ENCODE data around the gene HOXB9. TPM values are rescaled to one million over a fixed set of nuclear protein-coding genes. Genes with fewer than 3 reads are reported as not detected.

The HOXB9 gene
- total RNA-seq, 2 donors from 2014 or later, result 0.09 to 0.68 TPM

DNA sequence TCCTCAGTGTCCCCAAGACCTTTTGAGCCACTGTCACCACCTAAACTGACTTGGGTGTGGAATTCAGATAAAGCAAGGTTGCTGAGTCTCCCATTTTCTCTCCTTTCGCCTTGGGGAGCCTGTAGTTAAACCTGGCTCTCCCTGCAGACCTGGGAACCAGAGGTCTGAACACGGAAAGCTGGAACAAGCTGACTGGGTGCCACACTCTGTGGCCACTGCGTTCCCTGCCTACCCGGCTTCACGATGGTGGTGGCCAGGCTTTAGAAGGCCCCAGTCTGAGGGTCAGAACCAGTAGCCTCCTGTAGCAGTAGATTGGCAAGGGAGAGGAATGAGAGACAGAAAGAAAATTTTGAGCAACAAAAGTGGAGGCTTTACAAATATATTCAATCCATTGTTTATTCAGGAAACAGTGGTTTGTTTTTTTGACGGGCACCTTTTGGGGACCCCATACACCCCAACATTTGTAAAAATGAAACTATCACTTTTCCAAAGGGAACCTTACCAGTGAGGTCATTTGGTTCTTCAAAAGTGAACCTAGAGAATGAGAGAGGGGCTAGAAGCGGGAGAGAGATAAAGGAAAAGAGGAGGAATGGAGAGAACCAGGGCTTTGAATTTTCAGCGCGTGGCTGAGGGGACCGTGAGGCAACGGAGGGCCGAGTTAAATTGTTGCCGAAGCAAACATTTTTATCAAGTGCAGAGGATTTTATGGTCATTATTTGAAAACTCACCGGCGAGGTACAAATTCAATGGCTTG is 9.3 kb downstream of the HOXB9 start:
- DNase-seq (ENCODE audit: low spot score), result no peak
- Histone ChIP-seq H3K27ac (no peak overlapping the region), H3K9me3 (no peaks in the 10 kb centered on the region), H3K27me3 (replicated peaks; ENCODE audit: insufficient read depth) (peaks cover 60% of the 10 kb centered on the region), H3K36me3 (no peaks in the 10 kb centered on the region), H3K4me1 (replicated peaks) (peaks cover 8% of the 10 kb centered on the region), H3K4me3 (no peak overlapping the region)
- 19% methylated on average over 15 of the region's 15 CpGs for WGBS
- intact Hi-C loops (cut with DNase I), result loop anchor here (5.0 kb wide), 2 partner anchors 280 to 595 kb away; no protein-coding TSS in a partner anchor
- TF ChIP-seq POLR2A (IDR thresholded peaks at IDR 0.05) (no peak), POLR2AphosphoS5 (IDR thresholded peaks at IDR 0.05) (no peak)
- TF ChIP-seq, protein P1, sequence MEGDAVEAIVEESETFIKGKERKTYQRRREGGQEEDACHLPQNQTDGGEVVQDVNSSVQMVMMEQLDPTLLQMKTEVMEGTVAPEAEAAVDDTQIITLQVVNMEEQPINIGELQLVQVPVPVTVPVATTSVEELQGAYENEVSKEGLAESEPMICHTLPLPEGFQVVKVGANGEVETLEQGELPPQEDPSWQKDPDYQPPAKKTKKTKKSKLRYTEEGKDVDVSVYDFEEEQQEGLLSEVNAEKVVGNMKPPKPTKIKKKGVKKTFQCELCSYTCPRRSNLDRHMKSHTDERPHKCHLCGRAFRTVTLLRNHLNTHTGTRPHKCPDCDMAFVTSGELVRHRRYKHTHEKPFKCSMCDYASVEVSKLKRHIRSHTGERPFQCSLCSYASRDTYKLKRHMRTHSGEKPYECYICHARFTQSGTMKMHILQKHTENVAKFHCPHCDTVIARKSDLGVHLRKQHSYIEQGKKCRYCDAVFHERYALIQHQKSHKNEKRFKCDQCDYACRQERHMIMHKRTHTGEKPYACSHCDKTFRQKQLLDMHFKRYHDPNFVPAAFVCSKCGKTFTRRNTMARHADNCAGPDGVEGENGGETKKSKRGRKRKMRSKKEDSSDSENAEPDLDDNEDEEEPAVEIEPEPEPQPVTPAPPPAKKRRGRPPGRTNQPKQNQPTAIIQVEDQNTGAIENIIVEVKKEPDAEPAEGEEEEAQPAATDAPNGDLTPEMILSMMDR (IDR thresholded peaks at IDR 0.05), result no peak

DNA sequence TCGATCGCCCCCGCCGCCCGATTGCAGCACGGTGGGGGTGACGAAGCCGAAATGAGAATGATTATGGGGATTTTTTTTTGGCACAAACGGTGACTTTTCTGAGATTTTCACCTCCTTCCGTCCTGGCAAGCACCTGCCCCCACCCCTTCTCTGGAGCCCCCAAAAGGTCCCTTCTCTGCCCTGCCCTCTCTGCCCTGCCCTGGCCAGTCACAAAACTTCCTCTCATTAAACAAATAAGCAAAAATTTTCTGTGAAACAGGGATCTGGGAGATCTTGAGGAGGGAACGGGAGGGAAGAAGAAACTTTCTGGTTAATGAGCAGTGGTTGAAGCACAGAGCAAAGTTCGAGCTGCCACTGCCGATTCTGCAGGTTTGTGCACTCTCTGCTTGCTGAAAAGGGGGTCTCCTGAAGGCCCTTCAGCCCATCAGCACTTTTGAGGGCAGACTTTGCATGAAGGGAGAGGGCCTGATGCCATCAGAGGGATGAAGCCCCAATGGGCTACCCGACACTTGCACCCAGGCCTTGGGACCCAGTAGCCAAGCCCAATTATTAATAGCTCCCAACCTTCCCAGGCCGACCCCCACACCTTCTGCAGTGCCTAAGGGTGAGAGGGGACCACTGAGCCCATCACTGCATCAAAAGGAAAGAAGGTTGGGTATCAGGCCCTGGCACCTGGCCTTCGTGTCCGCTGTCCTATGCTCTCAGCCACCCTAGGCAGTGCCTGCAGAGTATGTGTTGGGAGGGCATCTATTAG is 10.0 kb downstream of the HOXB9 start:
- Histone ChIP-seq H3K4me1 (replicated peaks) (peaks cover 8% of the 10 kb centered on the region), H3K27me3 (replicated peaks; ENCODE audit: insufficient read depth) (peaks cover 56% of the 10 kb centered on the region)
- intact Hi-C loops (cut with DNase I), result loop anchor here (5.0 kb wide), 2 partner anchors 279 to 594 kb away; no protein-coding TSS in a partner anchor

DNA sequence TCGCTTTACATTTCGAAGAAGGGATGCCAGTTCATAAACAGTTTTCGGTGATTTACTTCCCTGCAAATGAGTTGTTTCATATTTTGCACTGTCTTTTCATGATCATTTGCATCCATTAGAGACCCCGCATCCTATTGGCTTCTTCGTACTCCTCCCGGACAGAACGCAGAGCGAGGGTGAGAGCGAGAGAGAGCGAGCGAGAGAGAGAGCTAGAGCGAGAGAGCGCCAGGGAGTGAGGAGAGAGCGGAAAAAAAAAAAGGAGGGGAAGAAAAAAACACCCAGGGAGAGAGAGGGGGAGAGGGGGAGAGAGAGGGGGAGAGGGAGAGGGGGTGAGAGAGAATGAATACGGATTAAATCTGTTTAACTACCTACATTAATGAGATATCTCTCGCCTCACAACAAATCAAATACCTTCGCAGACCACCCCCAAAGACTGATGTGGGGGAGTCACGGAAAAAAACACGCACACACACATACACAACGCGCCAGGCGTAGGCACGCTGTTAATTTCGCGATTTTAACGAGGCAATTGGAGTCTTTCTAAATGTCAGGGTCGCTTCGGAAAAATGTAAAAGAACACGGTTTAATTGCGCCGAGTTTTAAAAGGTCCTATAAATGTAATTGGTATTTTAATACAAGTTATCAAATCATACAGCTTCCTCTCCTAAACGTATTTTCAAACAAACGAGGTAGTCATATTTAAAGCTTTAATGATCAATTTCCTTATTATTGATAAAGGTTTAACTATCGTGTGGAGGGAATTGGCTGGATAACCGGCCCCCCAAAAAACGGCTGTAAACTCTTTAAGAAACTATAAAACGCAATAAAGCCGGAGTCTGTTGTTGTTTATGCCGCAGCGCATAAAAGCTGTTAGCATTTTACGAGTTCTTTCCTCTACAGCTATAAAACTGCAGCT is 10.9 kb downstream of the HOXB9 start, which contains the start of gene HOXB8:
TSS of gene HOXB8 (minus strand) at position 246 of the 916 bp plus-strand sequence. CDS start 588 bp downstream, outside the sequence.
- intact Hi-C loops (cut with DNase I), result loop anchor here (5.0 kb wide), 2 partner anchors 278 to 593 kb away; no protein-coding TSS in a partner anchor
- TF ChIP-seq, protein P1 (IDR thresholded peaks at IDR 0.05), result no peak
- TF ChIP-seq POLR2AphosphoS5 (IDR thresholded peaks at IDR 0.05) (no peak), POLR2A (IDR thresholded peaks at IDR 0.05) (no peak)
- no peaks in the 10 kb centered on the region for H3K36me3 ChIP-seq
- 13% methylated on average over 41 of the region's 41 CpGs for WGBS
- H3K27me3 ChIP-seq (replicated peaks; ENCODE audit: insufficient read depth), result peaks cover 50% of the 10 kb centered on the region
- H3K4me1 ChIP-seq (replicated peaks), result peaks cover 8% of the 10 kb centered on the region
- no peaks in the 10 kb centered on the region for H3K9me3 ChIP-seq
- no peak for DNase-seq (ENCODE audit: low spot score)
- no peak within 1 kb of the TSS for H3K4me3 ChIP-seq
- no peak within 1 kb of the TSS for H3K27ac ChIP-seq

More for the DNA sequence above, 10.0 kb downstream of the HOXB9 start:
- no peak overlapping the region for H3K27ac ChIP-seq
- H3K9me3 ChIP-seq, result no peaks in the 10 kb centered on the region
- no peaks in the 10 kb centered on the region for H3K36me3 ChIP-seq
- H3K4me3 ChIP-seq, result no peak overlapping the region
- no peak for DNase-seq (ENCODE audit: low spot score)
- TF ChIP-seq, protein P1 (IDR thresholded peaks at IDR 0.05), result no peak
- TF ChIP-seq POLR2A (IDR thresholded peaks at IDR 0.05) (no peak), POLR2AphosphoS5 (IDR thresholded peaks at IDR 0.05) (no peak)
- 24% methylated on average over 16 of the region's 17 CpGs for WGBS

DNA sequence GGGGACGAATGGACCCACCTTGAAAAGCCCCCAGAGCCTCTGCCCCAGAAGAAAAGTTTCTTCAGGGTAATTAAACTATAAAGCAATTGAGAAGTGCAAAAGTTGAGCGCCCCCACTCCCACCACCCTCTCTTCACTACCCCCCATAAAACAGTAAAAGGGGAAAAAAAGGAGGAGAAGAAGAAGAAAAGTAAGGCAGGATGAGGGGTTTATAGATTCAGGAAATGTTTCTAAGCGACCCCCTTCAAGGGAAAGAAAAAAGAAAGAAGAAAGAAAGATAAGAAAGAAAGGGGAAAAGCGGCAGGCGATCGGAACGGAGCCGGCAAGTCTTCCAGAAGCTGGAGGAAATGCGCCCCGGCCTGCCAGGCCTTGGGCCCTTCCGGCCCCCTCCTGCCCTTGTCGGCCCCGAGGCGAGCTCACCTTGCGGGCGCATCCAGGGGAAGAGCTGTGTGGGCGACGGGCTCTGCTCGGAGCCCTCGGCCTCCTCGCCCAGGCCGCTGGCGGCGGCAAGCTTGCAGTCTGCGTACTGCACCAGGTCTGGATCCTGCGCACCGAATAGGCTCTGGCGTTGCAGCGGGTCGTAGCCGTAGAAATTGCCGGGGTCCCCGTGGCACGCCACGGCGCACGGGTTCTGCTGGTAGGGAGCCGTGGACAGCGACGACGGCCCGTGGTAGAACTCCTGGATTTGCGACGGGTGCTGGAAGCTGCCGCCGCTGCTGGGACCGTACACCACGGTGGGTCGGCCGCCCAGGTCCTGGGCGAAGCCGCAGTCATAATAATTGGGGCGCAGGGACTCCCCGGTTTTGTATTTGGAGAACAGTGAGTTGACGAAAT is 12.1 kb downstream of the HOXB9 start:
- intact Hi-C loops (cut with DNase I), result no loop called here
- WGBS, result 6% methylated on average over 55 of the region's 55 CpGs
- no peak overlapping the region for H3K4me3 ChIP-seq
- H3K27me3 ChIP-seq (replicated peaks; ENCODE audit: insufficient read depth), result peaks cover 53% of the 10 kb centered on the region
- no peak for TF ChIP-seq POLR2A (IDR thresholded peaks at IDR 0.05)
- TF ChIP-seq POLR2AphosphoS5 (IDR thresholded peaks at IDR 0.05), result no peak
- TF ChIP-seq, protein P1 (IDR thresholded peaks at IDR 0.05), result no peak
- H3K9me3 ChIP-seq, result no peaks in the 10 kb centered on the region
- H3K4me1 ChIP-seq (replicated peaks), result peaks cover 4% of the 10 kb centered on the region
- no peak overlapping the region for H3K27ac ChIP-seq
- DNase-seq (ENCODE audit: low spot score), result no peak
- no peaks in the 10 kb centered on the region for H3K36me3 ChIP-seq
